ENCODE measurements around the gene GMDS. TPM values are rescaled to one million over a fixed set of nuclear protein-coding genes. Genes with fewer than 3 reads are reported as not detected.

The GMDS gene
- total and polyA plus RNA-seq, 2 of the 8 experiments (the other 6 are each of a cell fraction or from before 2014, with no cell fraction given), result 16.8 to 50.0 TPM

DNA sequence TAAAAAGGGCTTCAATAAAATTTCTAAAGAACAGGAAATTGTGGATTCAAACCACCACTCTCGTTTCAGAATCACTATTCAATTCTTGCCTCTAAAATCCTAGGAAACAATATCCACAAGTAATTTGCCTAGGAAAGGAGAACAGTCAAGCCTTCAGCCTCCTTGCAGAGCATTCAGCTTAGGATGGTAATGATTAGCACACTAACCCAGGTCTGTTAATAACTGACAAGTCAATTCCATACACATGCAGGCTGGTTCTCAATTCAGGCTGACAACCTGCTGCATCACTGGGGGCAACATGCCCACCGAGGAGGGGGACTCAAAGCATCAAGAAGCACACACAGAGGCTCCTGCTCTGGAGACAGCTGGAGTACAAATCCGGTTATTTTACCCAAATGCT lies 57.6 kb downstream of the GMDS start (continued):
- TF ChIP-seq, protein P1, sequence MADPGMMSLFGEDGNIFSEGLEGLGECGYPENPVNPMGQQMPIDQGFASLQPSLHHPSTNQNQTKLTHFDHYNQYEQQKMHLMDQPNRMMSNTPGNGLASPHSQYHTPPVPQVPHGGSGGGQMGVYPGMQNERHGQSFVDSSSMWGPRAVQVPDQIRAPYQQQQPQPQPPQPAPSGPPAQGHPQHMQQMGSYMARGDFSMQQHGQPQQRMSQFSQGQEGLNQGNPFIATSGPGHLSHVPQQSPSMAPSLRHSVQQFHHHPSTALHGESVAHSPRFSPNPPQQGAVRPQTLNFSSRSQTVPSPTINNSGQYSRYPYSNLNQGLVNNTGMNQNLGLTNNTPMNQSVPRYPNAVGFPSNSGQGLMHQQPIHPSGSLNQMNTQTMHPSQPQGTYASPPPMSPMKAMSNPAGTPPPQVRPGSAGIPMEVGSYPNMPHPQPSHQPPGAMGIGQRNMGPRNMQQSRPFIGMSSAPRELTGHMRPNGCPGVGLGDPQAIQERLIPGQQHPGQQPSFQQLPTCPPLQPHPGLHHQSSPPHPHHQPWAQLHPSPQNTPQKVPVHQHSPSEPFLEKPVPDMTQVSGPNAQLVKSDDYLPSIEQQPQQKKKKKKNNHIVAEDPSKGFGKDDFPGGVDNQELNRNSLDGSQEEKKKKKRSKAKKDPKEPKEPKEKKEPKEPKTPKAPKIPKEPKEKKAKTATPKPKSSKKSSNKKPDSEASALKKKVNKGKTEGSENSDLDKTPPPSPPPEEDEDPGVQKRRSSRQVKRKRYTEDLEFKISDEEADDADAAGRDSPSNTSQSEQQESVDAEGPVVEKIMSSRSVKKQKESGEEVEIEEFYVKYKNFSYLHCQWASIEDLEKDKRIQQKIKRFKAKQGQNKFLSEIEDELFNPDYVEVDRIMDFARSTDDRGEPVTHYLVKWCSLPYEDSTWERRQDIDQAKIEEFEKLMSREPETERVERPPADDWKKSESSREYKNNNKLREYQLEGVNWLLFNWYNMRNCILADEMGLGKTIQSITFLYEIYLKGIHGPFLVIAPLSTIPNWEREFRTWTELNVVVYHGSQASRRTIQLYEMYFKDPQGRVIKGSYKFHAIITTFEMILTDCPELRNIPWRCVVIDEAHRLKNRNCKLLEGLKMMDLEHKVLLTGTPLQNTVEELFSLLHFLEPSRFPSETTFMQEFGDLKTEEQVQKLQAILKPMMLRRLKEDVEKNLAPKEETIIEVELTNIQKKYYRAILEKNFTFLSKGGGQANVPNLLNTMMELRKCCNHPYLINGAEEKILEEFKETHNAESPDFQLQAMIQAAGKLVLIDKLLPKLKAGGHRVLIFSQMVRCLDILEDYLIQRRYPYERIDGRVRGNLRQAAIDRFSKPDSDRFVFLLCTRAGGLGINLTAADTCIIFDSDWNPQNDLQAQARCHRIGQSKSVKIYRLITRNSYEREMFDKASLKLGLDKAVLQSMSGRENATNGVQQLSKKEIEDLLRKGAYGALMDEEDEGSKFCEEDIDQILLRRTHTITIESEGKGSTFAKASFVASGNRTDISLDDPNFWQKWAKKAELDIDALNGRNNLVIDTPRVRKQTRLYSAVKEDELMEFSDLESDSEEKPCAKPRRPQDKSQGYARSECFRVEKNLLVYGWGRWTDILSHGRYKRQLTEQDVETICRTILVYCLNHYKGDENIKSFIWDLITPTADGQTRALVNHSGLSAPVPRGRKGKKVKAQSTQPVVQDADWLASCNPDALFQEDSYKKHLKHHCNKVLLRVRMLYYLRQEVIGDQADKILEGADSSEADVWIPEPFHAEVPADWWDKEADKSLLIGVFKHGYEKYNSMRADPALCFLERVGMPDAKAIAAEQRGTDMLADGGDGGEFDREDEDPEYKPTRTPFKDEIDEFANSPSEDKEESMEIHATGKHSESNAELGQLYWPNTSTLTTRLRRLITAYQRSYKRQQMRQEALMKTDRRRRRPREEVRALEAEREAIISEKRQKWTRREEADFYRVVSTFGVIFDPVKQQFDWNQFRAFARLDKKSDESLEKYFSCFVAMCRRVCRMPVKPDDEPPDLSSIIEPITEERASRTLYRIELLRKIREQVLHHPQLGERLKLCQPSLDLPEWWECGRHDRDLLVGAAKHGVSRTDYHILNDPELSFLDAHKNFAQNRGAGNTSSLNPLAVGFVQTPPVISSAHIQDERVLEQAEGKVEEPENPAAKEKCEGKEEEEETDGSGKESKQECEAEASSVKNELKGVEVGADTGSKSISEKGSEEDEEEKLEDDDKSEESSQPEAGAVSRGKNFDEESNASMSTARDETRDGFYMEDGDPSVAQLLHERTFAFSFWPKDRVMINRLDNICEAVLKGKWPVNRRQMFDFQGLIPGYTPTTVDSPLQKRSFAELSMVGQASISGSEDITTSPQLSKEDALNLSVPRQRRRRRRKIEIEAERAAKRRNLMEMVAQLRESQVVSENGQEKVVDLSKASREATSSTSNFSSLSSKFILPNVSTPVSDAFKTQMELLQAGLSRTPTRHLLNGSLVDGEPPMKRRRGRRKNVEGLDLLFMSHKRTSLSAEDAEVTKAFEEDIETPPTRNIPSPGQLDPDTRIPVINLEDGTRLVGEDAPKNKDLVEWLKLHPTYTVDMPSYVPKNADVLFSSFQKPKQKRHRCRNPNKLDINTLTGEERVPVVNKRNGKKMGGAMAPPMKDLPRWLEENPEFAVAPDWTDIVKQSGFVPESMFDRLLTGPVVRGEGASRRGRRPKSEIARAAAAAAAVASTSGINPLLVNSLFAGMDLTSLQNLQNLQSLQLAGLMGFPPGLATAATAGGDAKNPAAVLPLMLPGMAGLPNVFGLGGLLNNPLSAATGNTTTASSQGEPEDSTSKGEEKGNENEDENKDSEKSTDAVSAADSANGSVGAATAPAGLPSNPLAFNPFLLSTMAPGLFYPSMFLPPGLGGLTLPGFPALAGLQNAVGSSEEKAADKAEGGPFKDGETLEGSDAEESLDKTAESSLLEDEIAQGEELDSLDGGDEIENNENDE (IDR thresholded peaks at IDR 0.05; ENCODE audit: insufficient replicate concordance, low read length), result no peak
- TF ChIP-seq ASH2L (IDR thresholded peaks at IDR 0.05; ENCODE audit: low read length) (no peak), HDAC6 (IDR thresholded peaks at IDR 0.05; ENCODE audit: low read depth, low read length) (no peak), CBX8 (IDR thresholded peaks at IDR 0.05; ENCODE audit: borderline replicate concordance, low read depth, low read length) (no peak), EP300 (IDR thresholded peaks at IDR 0.05; ENCODE audit: borderline replicate concordance in 1 of 2, low read depth in 2 of 2, low read length in 2 of 2) (no peak), GTF2F1 (IDR thresholded peaks at IDR 0.05; ENCODE audit: borderline replicate concordance, low read depth, low read length) (no peak), SRF (IDR thresholded peaks at IDR 0.05; ENCODE audit: low read depth, low read length) (no peak), CREB1 (IDR thresholded peaks at IDR 0.05) (no peak), KDM1A (IDR thresholded peaks at IDR 0.05; ENCODE audit: borderline replicate concordance, low read length) (no peak), RFX5 (IDR thresholded peaks at IDR 0.05; ENCODE audit: borderline replicate concordance, low read depth, low read length) (no peak), KDM4A (IDR thresholded peaks at IDR 0.05; ENCODE audit: low read depth, low read length, severe bottlenecking) (no peak), BRCA1 (IDR thresholded peaks at IDR 0.05; ENCODE audit: low read depth, low read length) (no peak), NRF1 (IDR thresholded peaks at IDR 0.05; ENCODE audit: low read depth, low read length) (no peak)
